Activated naive CD4-positive, alpha-beta T cell treated with anti-CD3 and anti-CD28 coated beads, Interleukin-2, amount 50 U/mL, for 24 hours (primary cell): Measurements from ENCODE around the gene NETO1.

Experiments
- H3K27ac Mint-ChIP-seq: one replicate; pipeline ENCODE4 v1.8.0; 2021; ENCODE audit warnings: mild to moderate bottlenecking, mixed read lengths
- H3K27me3 Mint-ChIP-seq: one replicate; pipeline ENCODE4 v1.8.0; 2021; ENCODE audit warnings: mixed read lengths
- H3K36me3 Mint-ChIP-seq: one replicate; pipeline ENCODE4 v1.8.0; 2021; ENCODE audit warnings: mixed read lengths
- H3K4me1 Mint-ChIP-seq: one replicate; pipeline ENCODE4 v1.8.0; 2021; ENCODE audit warnings: mixed read lengths
- H3K4me3 Mint-ChIP-seq: one replicate; pipeline ENCODE4 v1.8.0; 2021; ENCODE audit warnings: mild to moderate bottlenecking, mixed read lengths
- H3K9me3 Mint-ChIP-seq: one replicate; pipeline ENCODE4 v1.8.0; 2021; ENCODE audit warnings: mixed read lengths

Gene NETO1

GRCh38 chr18:72819050-72819449 is 48.7 kb downstream of the NETO1 start:
- Mint-ChIP-seq H3K9me3 (no peaks in the 10 kb centered on the region), H3K27me3 (no peaks in the 10 kb centered on the region), H3K4me1 (no peaks in the 10 kb centered on the region), H3K27ac (no peak overlapping the region), H3K4me3 (no peak overlapping the region), H3K36me3 (no peaks in the 10 kb centered on the region)

GRCh38 chr18:72811047-72811446 is 56.7 kb downstream of the NETO1 start:
- H3K4me1 Mint-ChIP-seq, result no peaks in the 10 kb centered on the region
- H3K36me3 Mint-ChIP-seq, result no peaks in the 10 kb centered on the region
- H3K9me3 Mint-ChIP-seq, result no peaks in the 10 kb centered on the region
- H3K27me3 Mint-ChIP-seq, result no peaks in the 10 kb centered on the region
- no peak overlapping the region for H3K27ac Mint-ChIP-seq
- no peak overlapping the region for H3K4me3 Mint-ChIP-seq

DNA sequence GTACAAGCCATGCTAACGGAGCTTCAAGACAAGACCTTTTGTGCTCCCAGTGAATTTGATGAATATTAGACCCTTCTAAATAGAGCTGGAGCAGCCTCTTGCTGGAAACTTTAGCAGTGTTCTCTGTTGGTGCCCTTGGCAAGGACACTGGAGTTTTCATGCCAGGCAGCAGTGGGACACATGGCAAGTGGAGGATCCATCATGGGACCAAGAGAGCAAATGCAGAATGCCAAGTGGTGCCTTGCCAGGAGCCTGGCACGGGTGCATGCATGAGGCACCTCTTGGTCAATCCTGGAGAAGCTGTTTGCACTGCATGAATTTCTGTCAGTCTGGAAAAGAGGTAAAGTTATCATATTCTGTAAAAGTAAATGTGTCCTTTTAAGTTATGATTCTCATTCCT is 59.1 kb downstream of the NETO1 start:
- Mint-ChIP-seq H3K9me3 (no peaks in the 10 kb centered on the region), H3K36me3 (no peaks in the 10 kb centered on the region), H3K27ac (no peak overlapping the region), H3K4me3 (no peak overlapping the region), H3K27me3 (no peaks in the 10 kb centered on the region), H3K4me1 (no peaks in the 10 kb centered on the region)

GRCh38 chr18:72799106-72799505 is 68.7 kb downstream of the NETO1 start:
- H3K4me1 Mint-ChIP-seq, result no peaks in the 10 kb centered on the region

GRCh38 chr18:72783530-72783929 is 84.3 kb downstream of the NETO1 start:
- Mint-ChIP-seq H3K4me3 (no peak overlapping the region), H3K4me1 (no peaks in the 10 kb centered on the region), H3K27me3 (no peaks in the 10 kb centered on the region), H3K36me3 (no peaks in the 10 kb centered on the region), H3K9me3 (no peaks in the 10 kb centered on the region), H3K27ac (no peak overlapping the region)

More at GRCh38 chr18:72799106-72799505, 68.7 kb downstream of the NETO1 start:
- Mint-ChIP-seq H3K36me3 (no peaks in the 10 kb centered on the region), H3K27me3 (no peaks in the 10 kb centered on the region), H3K4me3 (no peak overlapping the region), H3K27ac (no peak overlapping the region), H3K9me3 (peaks cover 4% of the 10 kb centered on the region)

DNA sequence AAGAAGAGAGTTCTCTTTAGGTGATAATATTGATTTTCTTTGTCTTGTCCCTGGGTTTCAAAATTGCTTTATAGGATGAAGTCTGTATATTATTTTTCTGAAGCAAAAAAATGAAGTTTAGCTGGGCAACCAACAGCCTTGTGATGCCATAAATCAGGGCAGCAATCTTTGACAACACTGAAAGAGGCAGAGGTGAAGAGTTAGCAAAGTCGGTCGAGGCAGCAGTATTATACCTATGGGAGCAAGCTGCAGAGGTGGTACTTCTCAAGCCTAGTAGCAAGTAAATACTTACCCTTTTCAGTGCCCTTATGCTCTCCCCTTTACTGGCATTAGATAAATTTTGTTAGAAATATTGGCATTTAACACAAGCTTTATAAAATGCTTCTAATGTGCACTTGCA is 92.9 kb downstream of the NETO1 start:
- Mint-ChIP-seq H3K9me3 (no peaks in the 10 kb centered on the region), H3K4me3 (no peak overlapping the region), H3K27ac (no peak overlapping the region), H3K36me3 (no peaks in the 10 kb centered on the region), H3K27me3 (no peaks in the 10 kb centered on the region), H3K4me1 (no peaks in the 10 kb centered on the region)

DNA sequence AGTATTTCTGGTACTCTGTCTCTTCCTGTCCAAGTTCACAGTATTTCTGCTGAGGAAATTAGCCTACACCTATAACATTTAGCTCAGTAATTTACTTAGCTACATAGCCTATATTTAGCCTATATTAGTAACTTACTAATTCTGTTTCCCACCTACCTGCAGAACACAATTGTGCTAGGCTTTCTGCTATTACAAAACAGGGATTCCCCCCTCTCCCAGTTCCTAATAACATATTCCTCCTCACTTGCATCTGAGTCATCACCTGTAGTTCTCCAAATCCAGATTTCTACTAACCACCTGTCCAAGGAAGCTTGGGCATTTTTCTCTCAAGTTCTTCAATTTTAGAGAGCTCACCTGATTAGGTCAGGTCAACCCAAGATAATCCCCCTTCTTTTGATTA is 94.9 kb downstream of the NETO1 start:
- Mint-ChIP-seq H3K36me3 (no peaks in the 10 kb centered on the region), H3K9me3 (no peaks in the 10 kb centered on the region), H3K4me1 (no peaks in the 10 kb centered on the region), H3K27ac (no peak overlapping the region), H3K27me3 (no peaks in the 10 kb centered on the region), H3K4me3 (no peak overlapping the region)

- Mint-ChIP-seq H3K27me3 (peaks cover 1% of the 10 kb centered on the region), H3K36me3 (no peaks in the 10 kb centered on the region), H3K4me3 (no peak overlapping the region), H3K27ac (no peak overlapping the region), H3K4me1 (no peaks in the 10 kb centered on the region), H3K9me3 (no peaks in the 10 kb centered on the region)
These were observed 99.0 kb downstream of the NETO1 start for GRCh38 chr18:72768681-72769229.

- Mint-ChIP-seq H3K27ac (no peak overlapping the region), H3K4me3 (no peak overlapping the region), H3K36me3 (no peaks in the 10 kb centered on the region), H3K4me1 (no peaks in the 10 kb centered on the region), H3K27me3 (peaks cover 1% of the 10 kb centered on the region), H3K9me3 (no peaks in the 10 kb centered on the region)
These were observed 105.2 kb downstream of the NETO1 start for GRCh38 chr18:72762515-72763122.

DNA sequence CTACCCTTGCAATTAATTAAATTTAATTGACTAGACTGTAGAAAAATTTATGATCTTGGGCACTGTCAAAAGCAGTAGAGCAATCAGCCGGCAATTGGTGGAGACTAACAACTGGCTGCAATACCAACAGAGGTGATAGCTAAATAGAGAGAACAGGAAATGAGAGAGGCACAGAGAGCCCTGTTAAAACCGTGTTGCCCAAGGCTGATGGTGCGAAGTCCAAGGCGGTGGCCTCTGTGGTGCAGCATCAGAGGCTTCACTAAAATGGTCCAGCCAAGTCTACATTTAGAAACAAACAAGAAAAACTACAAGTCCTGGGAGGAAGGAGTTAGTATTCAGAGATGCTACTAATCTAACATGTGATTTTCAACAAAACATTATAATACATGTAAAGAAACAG is 115.6 kb downstream of the NETO1 start:
- no peaks in the 10 kb centered on the region for H3K4me1 Mint-ChIP-seq
- H3K9me3 Mint-ChIP-seq, result no peaks in the 10 kb centered on the region
- H3K36me3 Mint-ChIP-seq, result no peaks in the 10 kb centered on the region
- H3K4me3 Mint-ChIP-seq, result no peak overlapping the region
- H3K27me3 Mint-ChIP-seq, result no peaks in the 10 kb centered on the region
- no peak overlapping the region for H3K27ac Mint-ChIP-seq

GRCh38 chr18:72742002-72742401 is 125.8 kb downstream of the NETO1 start:
- H3K4me1 Mint-ChIP-seq, result no peaks in the 10 kb centered on the region
- H3K27ac Mint-ChIP-seq, result no peak overlapping the region
- no peaks in the 10 kb centered on the region for H3K27me3 Mint-ChIP-seq
- no peak overlapping the region for H3K4me3 Mint-ChIP-seq
- no peaks in the 10 kb centered on the region for H3K36me3 Mint-ChIP-seq
- no peaks in the 10 kb centered on the region for H3K9me3 Mint-ChIP-seq

DNA sequence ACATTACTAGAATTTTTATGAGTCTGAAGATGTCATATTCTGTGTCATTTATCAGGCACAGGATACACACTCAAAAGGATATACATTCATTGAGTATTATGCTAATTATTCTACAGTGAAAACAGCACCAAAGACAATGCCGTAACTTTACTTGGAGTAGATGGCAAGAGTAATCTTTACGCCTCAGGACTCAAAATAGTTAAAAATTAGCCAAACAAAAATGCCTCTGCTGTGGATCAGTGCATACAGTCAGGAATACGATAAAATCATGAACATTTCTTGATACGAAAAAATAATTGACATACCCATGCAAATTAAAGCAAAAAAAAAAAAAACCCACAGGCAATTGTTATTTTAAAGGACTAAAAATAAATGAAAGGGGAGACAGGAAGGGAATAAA is 129.7 kb downstream of the NETO1 start:
- H3K4me3 Mint-ChIP-seq, result no peak overlapping the region
- H3K9me3 Mint-ChIP-seq, result no peaks in the 10 kb centered on the region
- no peaks in the 10 kb centered on the region for H3K4me1 Mint-ChIP-seq

DNA sequence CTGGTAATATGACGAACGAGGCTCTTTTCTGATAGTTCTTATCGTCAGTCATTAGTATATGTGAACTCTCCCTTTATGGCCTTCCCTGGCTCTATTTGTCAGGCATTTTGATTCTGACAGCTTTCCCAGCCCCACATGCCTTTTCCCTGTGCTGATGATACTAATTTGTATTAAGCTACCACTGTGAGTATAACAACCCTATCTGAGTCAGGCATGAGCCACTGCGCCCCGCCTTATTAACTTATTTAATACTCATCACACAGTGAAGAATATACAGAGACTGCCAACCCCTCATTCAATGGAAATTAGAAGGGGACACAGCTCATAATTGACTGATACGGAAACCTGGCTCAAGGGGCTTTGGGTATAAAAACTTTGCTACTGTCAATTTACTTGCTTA is 140.0 kb downstream of the NETO1 start:
- Mint-ChIP-seq H3K4me3 (no peak overlapping the region), H3K27me3 (no peaks in the 10 kb centered on the region), H3K4me1 (no peaks in the 10 kb centered on the region), H3K36me3 (no peaks in the 10 kb centered on the region), H3K27ac (no peak overlapping the region), H3K9me3 (no peaks in the 10 kb centered on the region)

More for the DNA sequence above, 129.7 kb downstream of the NETO1 start:
- H3K27me3 Mint-ChIP-seq, result no peaks in the 10 kb centered on the region
- H3K27ac Mint-ChIP-seq, result no peak overlapping the region
- H3K36me3 Mint-ChIP-seq, result no peaks in the 10 kb centered on the region

GRCh38 chr18:72727038-72727655 is 140.6 kb downstream of the NETO1 start:
- no peaks in the 10 kb centered on the region for H3K4me1 Mint-ChIP-seq
- no peak overlapping the region for H3K4me3 Mint-ChIP-seq
- H3K27ac Mint-ChIP-seq, result no peak overlapping the region
- H3K9me3 Mint-ChIP-seq, result no peaks in the 10 kb centered on the region
- no peaks in the 10 kb centered on the region for H3K27me3 Mint-ChIP-seq
- no peaks in the 10 kb centered on the region for H3K36me3 Mint-ChIP-seq

- no peak overlapping the region for H3K4me3 Mint-ChIP-seq
These were observed 141.6 kb downstream of the NETO1 start for GRCh38 chr18:72726201-72726600.

GRCh38 chr18:72721330-72721729 is 146.5 kb downstream of the NETO1 start:
- H3K36me3 Mint-ChIP-seq, result no peaks in the 10 kb centered on the region
- H3K4me1 Mint-ChIP-seq, result no peaks in the 10 kb centered on the region
- H3K9me3 Mint-ChIP-seq, result no peaks in the 10 kb centered on the region
- no peak overlapping the region for H3K27ac Mint-ChIP-seq
- H3K4me3 Mint-ChIP-seq, result no peak overlapping the region
- no peaks in the 10 kb centered on the region for H3K27me3 Mint-ChIP-seq

More at GRCh38 chr18:72726201-72726600, 141.6 kb downstream of the NETO1 start:
- Mint-ChIP-seq H3K27ac (no peak overlapping the region), H3K9me3 (no peaks in the 10 kb centered on the region), H3K36me3 (no peaks in the 10 kb centered on the region), H3K27me3 (no peaks in the 10 kb centered on the region), H3K4me1 (no peaks in the 10 kb centered on the region)
